ENCODE data around the gene SP6.

- TF ChIP-seq POLR2AphosphoS5 (IDR thresholded peaks at IDR 0.05; ENCODE audit: low read depth, low read length) (no peak), TAF1 (IDR thresholded peaks at IDR 0.05; ENCODE audit: borderline replicate concordance, low read depth, low read length) (no peak)
Observed at GRCh38 chr17:47800686-47801085, 50.3 kb downstream of the SP6 start.

All from GM12892 (cell line).